OCI-LY7 (cell line): ENCODE data around the gene OLFM2.

Source experiments
- EZH2phosphoT487 ChIP-seq: fragments of 200-600 bp; sonication (generic); IDR thresholded peaks from 2 replicates; pipeline ENCODE4 v1.6.1; 2018; ENCODE audit warnings: low read depth, borderline replicate concordance, mild to moderate bottlenecking, mixed run types, antibody characterized with exemption, low read length, moderate library complexity, mixed read lengths
- TF ChIP-seq, protein P1 (sequence below): fragments of 200-600 bp; sonication (generic); conservative IDR thresholded peaks from 2 replicates; pipeline ENCODE4 v1.5.1; 2014; ENCODE audit warnings: mild to moderate bottlenecking, antibody characterized with exemption, low read length, moderate library complexity, mixed read lengths

DNA sequence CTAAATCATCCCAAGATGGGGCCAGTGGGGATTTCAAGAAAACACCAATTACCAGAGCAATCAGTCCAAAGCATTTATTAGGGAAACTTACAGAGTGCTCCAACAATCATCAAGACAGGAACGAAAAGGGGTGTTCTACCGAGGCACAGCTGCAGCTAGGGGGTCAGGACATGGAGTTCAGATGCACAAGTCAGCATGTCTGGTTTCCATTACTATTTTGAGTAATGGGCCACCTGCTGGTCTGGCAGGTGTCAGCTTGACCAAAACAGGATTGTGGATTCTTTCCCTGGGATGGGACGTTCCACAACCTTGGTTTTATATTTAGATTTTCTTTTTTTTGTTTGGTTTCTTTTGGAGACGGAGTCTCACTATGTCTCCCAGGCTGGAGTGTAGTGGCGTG, 112.5 kb downstream of the OLFM2 start:
- TF ChIP-seq, protein P1, sequence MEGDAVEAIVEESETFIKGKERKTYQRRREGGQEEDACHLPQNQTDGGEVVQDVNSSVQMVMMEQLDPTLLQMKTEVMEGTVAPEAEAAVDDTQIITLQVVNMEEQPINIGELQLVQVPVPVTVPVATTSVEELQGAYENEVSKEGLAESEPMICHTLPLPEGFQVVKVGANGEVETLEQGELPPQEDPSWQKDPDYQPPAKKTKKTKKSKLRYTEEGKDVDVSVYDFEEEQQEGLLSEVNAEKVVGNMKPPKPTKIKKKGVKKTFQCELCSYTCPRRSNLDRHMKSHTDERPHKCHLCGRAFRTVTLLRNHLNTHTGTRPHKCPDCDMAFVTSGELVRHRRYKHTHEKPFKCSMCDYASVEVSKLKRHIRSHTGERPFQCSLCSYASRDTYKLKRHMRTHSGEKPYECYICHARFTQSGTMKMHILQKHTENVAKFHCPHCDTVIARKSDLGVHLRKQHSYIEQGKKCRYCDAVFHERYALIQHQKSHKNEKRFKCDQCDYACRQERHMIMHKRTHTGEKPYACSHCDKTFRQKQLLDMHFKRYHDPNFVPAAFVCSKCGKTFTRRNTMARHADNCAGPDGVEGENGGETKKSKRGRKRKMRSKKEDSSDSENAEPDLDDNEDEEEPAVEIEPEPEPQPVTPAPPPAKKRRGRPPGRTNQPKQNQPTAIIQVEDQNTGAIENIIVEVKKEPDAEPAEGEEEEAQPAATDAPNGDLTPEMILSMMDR: no peak
- no peak for TF ChIP-seq EZH2phosphoT487
